Activated naive CD8-positive, alpha-beta T cell (primary cell): Measurements from ENCODE around the gene KLLN.
"Not testable (repeated sequence)": the region's sequence is repeated elsewhere in the genome, so short reads cannot be mapped to it uniquely, and the experiment has no call there.

Source experiments
- H3K27ac Mint-ChIP-seq: one replicate; pipeline ENCODE4 v1.8.0; 2021; ENCODE audit warnings: mixed read lengths
- H3K27me3 Mint-ChIP-seq: one replicate; pipeline ENCODE4 v1.8.0; 2021; ENCODE audit warnings: mixed read lengths
- H3K36me3 Mint-ChIP-seq: one replicate; pipeline ENCODE4 v1.8.0; 2021; ENCODE audit warnings: mixed read lengths
- H3K4me1 Mint-ChIP-seq: one replicate; pipeline ENCODE4 v1.8.0; 2021; ENCODE audit warnings: low read depth, mixed read lengths
- H3K4me3 Mint-ChIP-seq: one replicate; pipeline ENCODE4 v1.8.0; 2021; ENCODE audit warnings: mild to moderate bottlenecking, mixed read lengths
- H3K9me3 Mint-ChIP-seq: one replicate; pipeline ENCODE4 v1.8.0; 2021; ENCODE audit warnings: low read depth, mixed read lengths

Gene KLLN

DNA sequence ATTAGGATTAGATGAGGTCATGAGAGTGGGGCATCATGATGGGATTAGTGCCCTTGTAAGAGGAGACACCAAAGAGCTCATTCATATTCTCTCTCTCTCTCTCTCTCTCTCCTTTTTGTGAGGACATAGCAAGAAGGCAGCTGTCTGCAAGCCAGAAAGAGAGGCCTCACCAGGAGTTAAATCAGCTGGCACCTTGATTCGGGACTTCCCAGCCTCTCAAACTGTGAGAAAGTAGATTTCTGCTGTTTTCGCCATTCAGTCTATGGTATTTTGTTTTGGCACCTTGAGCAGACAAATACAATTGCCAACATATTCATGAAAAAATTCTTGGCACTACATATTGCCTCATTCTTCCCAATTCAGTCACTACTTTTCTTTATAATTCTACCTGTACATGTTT is 24.7 kb downstream of the KLLN start:
- H3K4me3 Mint-ChIP-seq: no peak overlapping the region
- no peaks in the 10 kb centered on the region for H3K4me1 Mint-ChIP-seq
- H3K27ac Mint-ChIP-seq: no peak overlapping the region
- H3K36me3 Mint-ChIP-seq: peaks cover 20% of the 10 kb centered on the region
- peaks cover 6% of the 10 kb centered on the region for H3K9me3 Mint-ChIP-seq
- H3K27me3 Mint-ChIP-seq: peaks cover 1% of the 10 kb centered on the region

DNA sequence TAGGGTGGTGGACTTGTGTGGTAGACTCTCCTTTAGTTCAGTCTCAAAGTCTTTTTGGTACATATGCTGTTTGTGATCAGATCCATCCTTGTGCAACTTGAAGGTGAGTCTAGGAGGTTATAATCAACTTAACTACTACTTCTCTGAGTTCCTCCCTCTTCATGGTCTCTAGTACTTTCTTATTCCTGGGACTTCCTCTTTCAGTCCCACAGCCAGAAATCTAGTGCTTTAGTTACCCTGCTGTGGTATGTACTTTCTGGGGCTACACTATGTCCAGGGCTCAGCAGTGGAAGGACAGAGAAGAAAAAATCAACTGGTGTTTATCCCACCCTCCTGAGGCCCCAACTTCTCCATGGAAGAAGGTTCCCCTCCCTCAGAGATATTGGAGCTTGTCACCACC is 25.9 kb downstream of the KLLN start:
- H3K4me1 Mint-ChIP-seq: no peaks in the 10 kb centered on the region
- H3K36me3 Mint-ChIP-seq: peaks cover 20% of the 10 kb centered on the region
- no peak overlapping the region for H3K27ac Mint-ChIP-seq
- no peak overlapping the region for H3K4me3 Mint-ChIP-seq
- peaks cover 1% of the 10 kb centered on the region for H3K27me3 Mint-ChIP-seq
- peaks cover 6% of the 10 kb centered on the region for H3K9me3 Mint-ChIP-seq

DNA sequence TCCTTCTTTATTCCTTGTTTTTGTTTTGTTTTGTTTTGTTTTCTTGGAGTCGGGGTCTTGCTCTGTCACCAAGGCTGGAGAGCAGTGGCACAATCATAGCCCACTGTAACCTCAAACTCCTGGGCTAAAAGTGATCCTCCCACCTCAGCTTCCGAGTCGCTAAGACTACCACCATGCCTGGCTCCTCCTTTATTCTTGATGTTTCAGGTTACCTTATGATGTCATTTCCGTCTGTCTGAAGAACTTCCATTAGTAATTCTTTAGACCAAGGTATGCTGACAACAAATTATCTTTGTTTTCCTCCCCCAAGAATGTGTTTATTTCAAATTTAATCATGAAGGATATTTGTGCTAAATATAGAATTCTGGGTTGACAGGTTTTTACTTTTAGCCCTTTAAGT is 27.2 kb downstream of the KLLN start:
- H3K36me3 Mint-ChIP-seq: peaks cover 20% of the 10 kb centered on the region
- H3K4me1 Mint-ChIP-seq: no peaks in the 10 kb centered on the region

DNA sequence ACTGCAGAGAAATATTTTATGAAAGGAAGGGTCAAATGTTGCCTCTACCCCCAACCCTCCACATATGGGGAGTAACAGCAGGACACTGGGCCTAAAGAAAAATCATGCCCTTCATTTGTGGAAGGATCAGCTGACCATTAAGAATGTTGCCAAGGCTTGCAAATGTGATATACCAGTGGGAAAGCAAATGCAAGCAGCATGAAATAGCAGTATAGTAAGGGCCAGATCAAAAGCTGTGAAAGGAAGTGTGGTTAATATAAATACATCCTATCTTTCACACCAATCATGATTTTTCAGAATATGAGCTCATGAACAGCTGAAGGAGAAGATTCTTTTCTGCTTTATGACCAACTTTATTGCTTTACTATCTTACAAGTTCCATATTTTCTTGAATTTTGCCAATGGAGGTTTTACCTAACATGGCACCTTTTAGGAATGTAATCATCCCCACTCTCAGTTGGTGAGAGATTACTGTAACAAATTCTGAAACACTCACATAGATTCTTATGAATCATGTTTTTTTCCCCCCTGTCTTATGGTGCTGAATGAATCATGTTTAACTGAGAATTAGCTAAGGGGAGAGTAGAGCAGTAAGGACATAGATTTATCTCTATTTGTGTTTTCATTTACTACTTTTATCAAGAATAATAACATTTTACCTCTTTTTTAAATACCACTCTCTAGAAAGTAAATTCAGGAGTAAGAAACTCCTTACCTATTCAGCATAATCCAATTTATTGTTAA is 33.2 kb downstream of the KLLN start:
- Mint-ChIP-seq H3K36me3 (no peaks in the 10 kb centered on the region), H3K4me3 (no peak overlapping the region), H3K27ac (no peak overlapping the region), H3K27me3 (no peaks in the 10 kb centered on the region), H3K4me1 (peaks cover 21% of the 10 kb centered on the region), H3K9me3 (no peaks in the 10 kb centered on the region)

More for the DNA sequence above, 27.2 kb downstream of the KLLN start:
- Mint-ChIP-seq H3K27ac (no peak overlapping the region), H3K9me3 (peaks cover 6% of the 10 kb centered on the region), H3K4me3 (no peak overlapping the region), H3K27me3 (peaks cover 1% of the 10 kb centered on the region)

DNA sequence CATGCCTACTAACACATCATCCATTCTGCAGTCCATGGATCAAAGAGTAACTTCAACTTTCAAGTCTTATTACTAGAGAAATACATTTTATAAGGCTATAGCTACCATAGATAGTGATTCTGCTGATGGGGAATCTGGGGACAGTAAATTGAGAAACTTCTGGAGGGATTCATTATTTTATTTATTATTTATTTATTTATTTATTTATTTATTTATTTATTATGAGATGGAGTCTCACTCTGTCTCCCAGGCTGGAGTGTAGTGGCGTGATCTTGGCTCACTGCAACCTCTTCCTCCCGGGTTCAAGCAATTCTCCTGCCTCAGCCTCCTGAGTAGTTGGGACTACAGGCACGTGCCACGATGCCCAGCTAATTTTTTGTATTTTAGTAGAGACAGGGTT is 34.3 kb downstream of the KLLN start:
- not testable (repeated sequence) for H3K27me3 Mint-ChIP-seq, H3K9me3 Mint-ChIP-seq, H3K4me3 Mint-ChIP-seq, H3K27ac Mint-ChIP-seq, H3K36me3 Mint-ChIP-seq
- H3K4me1 Mint-ChIP-seq: peaks cover 21% of the 10 kb centered on the region

- no peaks in the 10 kb centered on the region for H3K36me3 Mint-ChIP-seq
- no peaks in the 10 kb centered on the region for H3K9me3 Mint-ChIP-seq
- H3K4me3 Mint-ChIP-seq: no peak overlapping the region
- H3K27ac Mint-ChIP-seq: peak overlapping the region; percentile 23
- peaks cover 21% of the 10 kb centered on the region for H3K4me1 Mint-ChIP-seq
- no peaks in the 10 kb centered on the region for H3K27me3 Mint-ChIP-seq
Measured at GRCh38 chr10:87827681-87828080, 35.7 kb downstream of the KLLN start.

DNA sequence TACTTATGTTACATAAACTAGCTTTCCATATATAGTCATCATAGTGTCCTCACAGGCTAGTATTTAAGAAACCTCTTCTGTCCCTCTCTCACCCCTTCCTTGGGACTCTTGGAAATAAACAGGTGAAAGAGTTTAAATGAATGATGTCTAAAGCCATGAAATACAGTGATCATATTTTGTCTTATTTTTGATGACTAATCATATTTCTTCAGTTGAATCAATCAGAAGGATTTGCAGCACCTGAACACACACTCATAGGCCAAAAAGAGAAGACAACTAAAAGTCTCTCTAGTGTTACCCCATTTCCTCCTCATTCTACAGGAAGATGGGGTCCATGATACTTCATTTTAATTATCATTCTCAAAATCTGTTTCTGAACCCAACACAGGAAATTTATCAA is 36.7 kb downstream of the KLLN start:
- Mint-ChIP-seq H3K9me3 (no peaks in the 10 kb centered on the region), H3K4me3 (no peak overlapping the region), H3K27me3 (no peaks in the 10 kb centered on the region), H3K4me1 (peaks cover 21% of the 10 kb centered on the region), H3K27ac (peak overlapping the region; percentile 16), H3K36me3 (no peaks in the 10 kb centered on the region)

DNA sequence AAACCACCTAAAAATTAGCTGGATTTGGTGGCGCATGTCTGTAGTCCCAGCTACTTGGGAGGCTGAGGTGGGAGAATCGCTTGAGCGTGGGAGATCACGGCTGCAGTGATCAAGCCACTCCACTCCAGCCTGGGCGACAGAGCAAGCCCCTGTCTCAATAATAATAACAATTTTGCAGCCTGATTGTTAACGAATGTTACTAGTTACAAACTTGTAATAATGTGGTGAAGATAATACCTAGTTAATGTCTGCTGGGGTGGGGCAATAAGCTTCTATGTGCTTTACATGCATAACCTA is 44.1 kb downstream of the KLLN start:
- Mint-ChIP-seq H3K4me3 (peak overlapping the region; percentile 54), H3K36me3 (peaks cover 3% of the 10 kb centered on the region), H3K4me1 (peaks cover 36% of the 10 kb centered on the region), H3K27ac (peak overlapping the region; percentile 64), H3K9me3 (no peaks in the 10 kb centered on the region), H3K27me3 (no peaks in the 10 kb centered on the region)

GRCh38 chr10:87818505-87819288 is 44.6 kb downstream of the KLLN start:
- H3K4me1 Mint-ChIP-seq: peaks cover 38% of the 10 kb centered on the region
- peak overlapping the region; percentile 98 for H3K27ac Mint-ChIP-seq
- H3K36me3 Mint-ChIP-seq: peaks cover 3% of the 10 kb centered on the region
- H3K4me3 Mint-ChIP-seq: peak overlapping the region; percentile 95
- H3K9me3 Mint-ChIP-seq: no peaks in the 10 kb centered on the region
- no peaks in the 10 kb centered on the region for H3K27me3 Mint-ChIP-seq

DNA sequence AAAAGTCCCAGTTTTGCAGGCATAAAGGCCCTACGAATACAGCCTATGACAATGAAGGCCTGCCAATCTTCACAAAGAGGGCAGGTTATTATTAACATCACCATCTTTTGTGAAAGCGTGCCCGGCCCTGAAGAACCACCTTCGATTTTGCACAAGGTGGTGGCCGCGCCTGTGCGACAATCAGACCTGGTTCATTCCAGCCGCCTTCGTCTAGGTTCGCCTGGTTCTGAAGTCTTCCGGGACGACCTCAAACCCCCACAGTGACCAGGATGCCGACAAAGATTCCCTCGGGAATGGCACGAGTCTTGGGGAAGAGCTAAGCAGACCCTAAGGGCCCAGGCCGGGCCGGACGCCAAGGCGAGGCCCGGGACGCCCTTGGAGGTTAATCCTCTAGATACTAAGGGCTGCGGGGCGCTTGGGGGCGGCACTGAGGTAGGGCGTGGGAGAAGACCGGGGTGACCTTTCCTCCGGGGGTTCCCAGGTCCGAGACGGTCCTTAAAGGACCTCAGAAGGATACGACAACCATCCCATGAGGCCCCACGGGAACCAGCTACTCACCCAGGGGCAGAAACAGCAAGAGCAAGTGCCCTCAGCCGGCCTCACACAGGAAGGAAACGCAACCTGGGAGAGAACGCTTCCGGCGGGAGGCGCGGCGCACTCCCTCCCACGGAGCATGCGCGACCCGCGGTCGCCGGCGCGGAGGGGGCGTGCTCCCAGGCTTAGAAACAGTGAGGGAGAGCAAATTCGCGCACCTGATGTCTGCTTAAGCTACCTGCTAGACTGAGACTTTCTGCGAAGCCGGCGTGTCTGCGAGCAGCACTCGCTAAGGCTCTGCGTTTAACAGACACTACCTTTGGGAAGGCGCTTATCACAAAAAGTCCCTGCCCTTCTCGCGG is 45.5 kb downstream of the KLLN start, which contains the start of gene ATAD1:
ATAD1 (minus strand) TSS at position 618 of the 896 bp plus-strand sequence. CDS start 3,627 bp downstream, outside the sequence.
- H3K4me3 Mint-ChIP-seq: peak within 1 kb of the TSS; percentile 95
- peak within 1 kb of the TSS; percentile 98 for H3K27ac Mint-ChIP-seq
- H3K36me3 Mint-ChIP-seq: peaks cover 3% of the 10 kb centered on the region
- no peaks in the 10 kb centered on the region for H3K27me3 Mint-ChIP-seq
- H3K4me1 Mint-ChIP-seq: peaks cover 40% of the 10 kb centered on the region
- no peaks in the 10 kb centered on the region for H3K9me3 Mint-ChIP-seq

DNA sequence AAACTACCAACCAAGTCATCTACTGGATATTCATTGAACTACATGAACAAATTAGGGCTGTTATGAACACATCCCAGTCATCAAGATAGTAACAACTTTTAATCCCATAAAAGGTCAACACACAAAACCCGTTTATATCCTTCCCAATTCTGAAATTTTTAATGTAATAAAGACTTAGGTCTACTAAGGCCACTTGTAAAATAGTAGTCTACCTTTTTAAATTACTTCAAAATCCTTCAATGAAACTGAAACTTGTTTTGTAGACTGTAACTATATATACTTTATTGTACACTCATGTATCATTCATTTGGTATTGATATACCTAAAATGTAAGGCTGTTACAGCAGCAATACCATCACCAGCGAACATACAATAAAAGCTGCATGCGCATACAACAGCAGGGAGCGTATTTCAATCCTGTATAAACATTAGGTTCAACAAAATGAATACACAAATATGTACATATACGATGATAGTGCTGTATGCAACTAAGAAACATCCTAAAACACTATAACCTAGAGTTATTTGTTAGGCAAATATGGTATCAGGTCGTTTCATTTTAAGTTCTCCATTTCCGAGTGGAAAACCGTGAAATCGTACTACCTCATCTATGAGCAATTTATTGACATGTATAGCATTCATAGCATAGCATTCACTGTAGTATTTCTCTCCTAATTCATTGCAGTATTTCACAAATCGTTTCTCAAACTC is 46.3 kb downstream of the KLLN start:
- Mint-ChIP-seq H3K4me3 (peak overlapping the region; percentile 95), H3K27me3 (no peaks in the 10 kb centered on the region), H3K27ac (peak overlapping the region; percentile 98), H3K9me3 (no peaks in the 10 kb centered on the region), H3K4me1 (peaks cover 40% of the 10 kb centered on the region), H3K36me3 (peaks cover 3% of the 10 kb centered on the region)

DNA sequence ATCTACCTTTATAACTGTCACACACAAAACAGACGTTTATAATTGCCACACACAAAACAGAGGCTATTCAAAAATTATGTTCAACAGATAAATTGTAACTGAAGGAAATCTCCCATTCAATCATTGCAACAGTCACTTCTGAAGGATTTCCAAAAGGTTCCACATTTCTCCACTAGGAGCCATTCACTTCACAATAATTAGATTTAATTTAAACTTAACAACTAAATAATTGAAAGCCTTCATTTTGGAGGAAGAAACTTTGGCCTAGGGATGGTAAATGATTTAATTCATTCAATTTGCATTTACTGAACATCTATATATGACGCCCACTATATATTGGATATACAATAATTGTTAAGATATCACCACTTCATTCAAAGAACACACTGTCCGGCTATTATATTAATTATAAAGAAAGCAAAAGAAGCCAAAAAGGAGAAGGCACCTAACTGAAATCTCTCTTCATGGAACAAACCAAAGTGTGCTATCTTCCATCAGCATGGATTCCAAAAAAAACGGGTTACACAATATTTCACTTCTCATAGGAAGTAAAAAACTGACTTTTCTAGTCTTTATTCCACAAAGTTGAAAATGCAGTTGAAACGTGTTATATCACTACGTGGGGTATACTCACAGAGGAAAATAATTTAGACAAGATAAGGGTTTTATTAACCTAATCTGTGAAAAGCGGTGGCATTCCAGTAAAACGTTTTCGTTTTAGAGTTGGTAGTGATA is 47.0 kb downstream of the KLLN start:
- Mint-ChIP-seq H3K27me3 (no peaks in the 10 kb centered on the region), H3K4me3 (peak overlapping the region; percentile 95), H3K36me3 (peaks cover 10% of the 10 kb centered on the region)

More for the DNA sequence above, 47.0 kb downstream of the KLLN start:
- peak overlapping the region; percentile 98 for H3K27ac Mint-ChIP-seq
- H3K9me3 Mint-ChIP-seq: no peaks in the 10 kb centered on the region
- peaks cover 47% of the 10 kb centered on the region for H3K4me1 Mint-ChIP-seq
